ENCODE measurements around the gene PPP5C. TPM values are rescaled to one million over a fixed set of nuclear protein-coding genes. Genes with fewer than 3 reads are reported as not detected.
"Not testable (repeated sequence)": the region's sequence is repeated elsewhere in the genome, so short reads cannot be mapped to it uniquely, and the experiment has no call there.

PPP5C gene
- total RNA-seq, 1 experiment from 2014 or later, result 79.9 TPM

DNA sequence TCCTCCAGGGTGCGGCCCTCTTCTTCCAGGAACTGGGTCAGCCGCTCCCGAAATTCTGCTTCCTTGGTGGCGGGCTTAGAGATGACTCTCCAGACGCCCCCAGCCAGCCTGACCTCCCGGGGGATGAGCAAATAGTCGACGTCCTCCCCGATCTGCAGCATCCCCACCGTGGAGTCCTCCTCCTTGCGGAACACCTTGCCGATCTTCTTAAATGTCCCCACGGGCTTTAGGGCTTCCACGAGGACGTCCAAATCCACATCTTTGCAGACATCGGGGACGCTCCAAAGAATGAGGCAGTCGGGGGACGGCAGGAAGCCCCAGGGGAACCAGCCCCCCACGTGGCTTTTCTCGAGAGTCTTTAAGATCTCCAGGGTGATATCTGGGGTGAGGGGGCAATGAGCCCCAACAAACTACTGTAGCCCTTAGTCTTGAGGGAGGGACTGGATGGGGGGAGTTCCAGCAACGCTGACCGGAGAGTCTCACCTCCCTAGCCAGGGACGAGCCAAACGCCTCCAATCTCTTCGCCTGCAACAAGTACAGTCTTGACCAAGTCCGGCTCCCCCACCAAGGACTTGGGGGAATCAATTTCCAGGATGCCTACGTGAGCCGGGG, 65.9 kb downstream of the PPP5C start:
- BruUV-seq (replicated peaks), result no TSS peak
- Histone ChIP-seq H3F3A (ENCODE audit: low read length, unreplicated experiment) (no peaks in the 10 kb centered on the region), H3K9me3 (ENCODE audit: low read length) (no peaks in the 10 kb centered on the region), H3K27me3 (ENCODE audit: low read length) (no peaks in the 10 kb centered on the region), H3K9ac (ENCODE audit: low read length) (no peak overlapping the region), H2AFZ (ENCODE audit: low read length) (no peak overlapping the region), H3K27ac (ENCODE audit: low read length) (no peak overlapping the region), H3K36me3 (ENCODE audit: low read depth, low read length) (no peaks in the 10 kb centered on the region), H3K4me1 (ENCODE audit: insufficient read depth, low read length) (no peaks in the 10 kb centered on the region), H3K9me2 (replicated peaks; ENCODE audit: low read length) (no peaks in the 10 kb centered on the region), H3K79me2 (ENCODE audit: low read length) (no peaks in the 10 kb centered on the region), H3K4me3 (ENCODE audit: low read length) (no peak overlapping the region), H3K4me2 (ENCODE audit: low read length) (no peak overlapping the region), H4K20me1 (ENCODE audit: low read length) (no peaks in the 10 kb centered on the region)
- ATAC-seq (no peak), DNase-seq (no peak)
- CTCF ChIA-PET, result no interaction called here
- POLR2A ChIA-PET (ENCODE audit: unreplicated experiment), result no interaction called here
- intact Hi-C loops (cut with micrococcal nuclease), result no loop called here
- no peak for TF ChIP-seq EZH2phosphoT487 (IDR thresholded peaks at IDR 0.05; ENCODE audit: borderline replicate concordance, low read length)
- TF ChIP-seq CTCF (conservative IDR thresholded peaks at IDR 0.05; ENCODE audit: low read depth, low read length), result no peak
- no peak for TF ChIP-seq EZH2 (IDR thresholded peaks at IDR 0.05; ENCODE audit: low read length, unreplicated experiment)

DNA sequence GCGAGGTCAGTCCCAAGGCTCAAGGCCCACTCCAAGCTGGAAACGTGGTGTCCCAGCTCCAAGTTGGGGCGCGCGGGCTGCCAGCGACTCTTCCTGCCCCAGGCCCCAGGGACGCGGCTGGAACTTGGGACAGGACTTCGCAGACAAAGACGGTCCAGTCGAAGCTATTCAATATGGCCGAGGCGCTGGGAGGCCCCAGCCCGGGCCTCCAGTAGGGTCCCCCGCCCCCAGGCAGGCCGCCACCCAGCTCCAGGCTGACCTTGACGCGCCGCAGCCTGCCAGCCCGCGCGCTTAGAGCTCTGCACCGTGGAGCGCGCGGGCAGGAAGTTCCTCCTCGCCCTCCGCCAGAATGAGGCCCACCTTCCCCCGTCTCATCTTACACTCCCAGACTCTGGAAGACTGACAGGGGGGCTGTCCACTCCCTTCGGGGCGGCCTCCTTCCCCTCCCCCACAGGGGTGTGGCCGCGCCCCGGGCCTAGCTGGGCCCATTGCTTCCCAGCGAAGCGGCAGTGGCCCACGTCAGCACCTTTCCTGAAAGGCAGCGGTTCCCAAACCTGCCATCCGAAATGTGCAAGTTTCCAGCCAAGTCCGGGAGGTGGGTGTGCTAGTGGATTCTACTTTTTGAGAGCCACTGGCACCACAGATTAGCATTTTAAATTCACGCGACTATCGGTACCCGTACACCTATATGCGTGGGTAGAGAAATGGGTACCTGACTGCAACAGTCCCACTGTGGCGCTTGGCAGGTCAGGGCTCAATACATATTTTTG, 66.6 kb downstream of the PPP5C start, which contains the start of gene CCDC8:
Gene CCDC8 (minus strand): TSS at position 303 of the 770 bp plus-strand sequence. CDS start 754 bp downstream, outside the sequence.
- TF ChIP-seq EZH2 (IDR thresholded peaks at IDR 0.05; ENCODE audit: low read length, unreplicated experiment) (no peak), EZH2phosphoT487 (IDR thresholded peaks at IDR 0.05; ENCODE audit: borderline replicate concordance, low read length) (no peak), CTCF (conservative IDR thresholded peaks at IDR 0.05; ENCODE audit: low read depth, low read length) (no peak)
- CTCF ChIA-PET, result no interaction called here
- intact Hi-C loops (cut with micrococcal nuclease), result no loop called here
- H3K4me2 ChIP-seq (ENCODE audit: low read length), result no peak within 1 kb of the TSS
- no peaks in the 10 kb centered on the region for H3F3A ChIP-seq (ENCODE audit: low read length, unreplicated experiment)
- no peak within 1 kb of the TSS for H3K27ac ChIP-seq (ENCODE audit: low read length)
- BruUV-seq (replicated peaks), result no TSS peak
- H3K9me2 ChIP-seq (replicated peaks; ENCODE audit: low read length), result no peaks in the 10 kb centered on the region
- no peaks in the 10 kb centered on the region for H3K9me3 ChIP-seq (ENCODE audit: low read length)
- ATAC-seq (no peak), DNase-seq (no peak)
- no peak within 1 kb of the TSS for H2AFZ ChIP-seq (ENCODE audit: low read length)
- no peak within 1 kb of the TSS for H3K4me3 ChIP-seq (ENCODE audit: low read length)
- H3K79me2 ChIP-seq (ENCODE audit: low read length), result no peaks in the 10 kb centered on the region
- no peaks in the 10 kb centered on the region for H4K20me1 ChIP-seq (ENCODE audit: low read length)
- H3K4me1 ChIP-seq (ENCODE audit: insufficient read depth, low read length), result no peaks in the 10 kb centered on the region
- POLR2A ChIA-PET (ENCODE audit: unreplicated experiment), result no interaction called here
- H3K36me3 ChIP-seq (ENCODE audit: low read depth, low read length), result no peaks in the 10 kb centered on the region
- H3K9ac ChIP-seq (ENCODE audit: low read length), result no peak within 1 kb of the TSS
- H3K27me3 ChIP-seq (ENCODE audit: low read length), result no peaks in the 10 kb centered on the region

DNA sequence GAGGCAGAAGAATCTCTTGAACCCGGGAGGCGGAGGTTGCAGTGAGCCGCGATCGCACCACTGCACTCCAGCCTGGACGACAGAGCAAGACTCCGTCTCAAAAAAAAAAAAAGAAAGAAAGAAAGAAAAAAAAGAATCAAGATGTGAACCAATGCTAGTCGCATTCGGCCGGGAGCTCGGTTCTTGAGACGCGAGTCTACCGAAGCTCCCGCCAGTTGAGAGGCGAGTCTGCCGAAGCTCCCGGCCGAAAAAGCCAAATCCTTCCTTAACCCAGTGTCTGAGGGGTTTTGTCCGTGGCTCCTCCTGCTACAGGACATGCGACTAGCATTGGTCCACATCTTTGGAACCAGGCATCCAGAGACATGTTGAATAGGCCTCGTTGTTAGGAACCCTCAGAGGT, 68.0 kb downstream of the PPP5C start:
- H3F3A ChIP-seq (ENCODE audit: low read length, unreplicated experiment); H3K36me3 ChIP-seq (ENCODE audit: low read depth, low read length); CTCF ChIA-PET; DNase-seq; ATAC-seq; H2AFZ ChIP-seq (ENCODE audit: low read length); H4K20me1 ChIP-seq (ENCODE audit: low read length); H3K9me2 ChIP-seq (replicated peaks; ENCODE audit: low read length); BruUV-seq (replicated peaks); H3K79me2 ChIP-seq (ENCODE audit: low read length); intact Hi-C loops (cut with micrococcal nuclease); H3K4me3 ChIP-seq (ENCODE audit: low read length); H3K4me1 ChIP-seq (ENCODE audit: insufficient read depth, low read length); H3K27me3 ChIP-seq (ENCODE audit: low read length); POLR2A ChIA-PET (ENCODE audit: unreplicated experiment); H3K9me3 ChIP-seq (ENCODE audit: low read length); H3K9ac ChIP-seq (ENCODE audit: low read length); H3K27ac ChIP-seq (ENCODE audit: low read length); H3K4me2 ChIP-seq (ENCODE audit: low read length): not testable (repeated sequence)

DNA sequence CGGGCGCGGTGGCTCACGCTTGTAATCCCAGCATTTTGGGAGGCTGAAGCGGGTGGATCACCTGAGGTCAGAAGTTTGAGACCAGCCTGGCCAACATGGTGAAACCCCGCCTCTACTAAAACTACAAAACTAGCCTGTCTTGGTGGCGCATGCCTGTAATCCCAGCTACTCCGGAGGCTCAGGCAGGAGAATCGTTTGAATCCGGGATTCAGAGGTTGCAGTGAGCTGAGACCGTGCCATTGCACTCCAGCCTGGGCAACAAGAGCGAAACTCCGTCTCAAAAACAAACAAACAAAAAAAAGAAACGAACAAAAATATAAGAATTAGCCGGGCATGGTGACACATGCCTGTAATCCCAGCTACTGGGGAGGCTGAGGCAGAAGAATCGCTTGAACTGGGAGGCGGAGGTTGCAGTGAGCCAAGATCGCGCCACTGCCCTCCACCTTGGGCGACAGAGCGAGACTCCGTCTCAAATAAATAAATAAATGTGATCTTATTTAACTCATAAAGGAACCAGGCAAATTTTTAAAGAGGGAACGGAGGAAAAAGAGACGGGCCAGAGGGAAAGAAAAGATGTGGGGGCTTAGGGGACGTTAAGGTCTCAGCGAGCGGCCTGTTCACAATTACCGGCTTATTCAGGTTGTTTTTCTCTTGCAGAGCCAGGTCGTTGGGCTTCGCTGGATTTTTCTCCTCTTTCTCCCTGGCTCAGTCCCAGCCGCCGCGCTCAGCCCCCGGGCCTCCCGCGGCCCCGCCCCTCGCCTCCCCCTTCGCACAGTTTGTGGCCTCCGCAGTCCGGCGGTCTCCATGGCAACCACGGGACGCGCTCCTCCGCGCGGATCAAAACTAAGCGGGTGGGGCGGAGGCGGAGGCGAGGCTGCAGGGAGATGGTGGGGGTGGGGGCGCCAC, 69.2 kb downstream of the PPP5C start:
- H4K20me1 ChIP-seq (ENCODE audit: low read length); H3K9me2 ChIP-seq (replicated peaks; ENCODE audit: low read length); H3K27ac ChIP-seq (ENCODE audit: low read length); H3K36me3 ChIP-seq (ENCODE audit: low read depth, low read length); H3K9me3 ChIP-seq (ENCODE audit: low read length); H3F3A ChIP-seq (ENCODE audit: low read length, unreplicated experiment); intact Hi-C loops (cut with micrococcal nuclease); H3K9ac ChIP-seq (ENCODE audit: low read length); H3K4me1 ChIP-seq (ENCODE audit: insufficient read depth, low read length); BruUV-seq (replicated peaks); H3K79me2 ChIP-seq (ENCODE audit: low read length); H3K27me3 ChIP-seq (ENCODE audit: low read length); POLR2A ChIA-PET (ENCODE audit: unreplicated experiment): not testable (repeated sequence)
- CTCF ChIA-PET, result interaction anchor here (0.6 kb wide), 1 partner anchor 1089 kb away, joined by 4 read pairs; no protein-coding TSS in a partner anchor
- H3K4me2 ChIP-seq (ENCODE audit: low read length), result peak overlapping the region; percentile 92
- peak; percentile 66 for ATAC-seq
- peak overlapping the region; percentile 82 for H2AFZ ChIP-seq (ENCODE audit: low read length)
- H3K4me3 ChIP-seq (ENCODE audit: low read length), result peak overlapping the region; percentile 64
- DNase-seq, result peak; percentile 63

Data from PC-3 (cell line).